Ovary (tissue), 3 donors: ENCODE measurements around the gene APBB2.

Source experiments
- CTCF ChIP-seq, 3 donors: fragments of 450-650 bp in 2 of 3; fragments of 200-600 bp in 1 of 3; IDR thresholded peaks; one replicate each; pipeline versions ENCODE4 v1.5.1 to v1.8.0; 2016 to 2022; ENCODE audit warnings: antibody characterized with exemption in 3 of 3, mild to moderate bottlenecking in 1 of 3
- POLR2A ChIP-seq: fragments of 450-650 bp; IDR thresholded peaks from one replicate; pipeline ENCODE4 v1.6.1; 2017; ENCODE audit warnings: antibody characterized with exemption, mild to moderate bottlenecking, moderate library complexity
- donor health status: DM: no; HTN: no; CAD: no.

- TF ChIP-seq CTCF (IDR thresholded peaks at IDR 0.05): no peak
- no peak for TF ChIP-seq POLR2A
Observed at GRCh38 chr4:41041551-41041950, 172.8 kb downstream of the APBB2 start.
